ENCODE data around the gene TCEAL3. TPM values are rescaled to one million over a fixed set of nuclear protein-coding genes. Genes with fewer than 3 reads are reported as not detected.
"Not testable (repeated sequence)": the region's sequence is repeated elsewhere in the genome, so short reads cannot be mapped to it uniquely, and the experiment has no call there.

The TCEAL3 gene
- total RNA-seq, 1 experiment from 2014 or later: 2.6 TPM

DNA sequence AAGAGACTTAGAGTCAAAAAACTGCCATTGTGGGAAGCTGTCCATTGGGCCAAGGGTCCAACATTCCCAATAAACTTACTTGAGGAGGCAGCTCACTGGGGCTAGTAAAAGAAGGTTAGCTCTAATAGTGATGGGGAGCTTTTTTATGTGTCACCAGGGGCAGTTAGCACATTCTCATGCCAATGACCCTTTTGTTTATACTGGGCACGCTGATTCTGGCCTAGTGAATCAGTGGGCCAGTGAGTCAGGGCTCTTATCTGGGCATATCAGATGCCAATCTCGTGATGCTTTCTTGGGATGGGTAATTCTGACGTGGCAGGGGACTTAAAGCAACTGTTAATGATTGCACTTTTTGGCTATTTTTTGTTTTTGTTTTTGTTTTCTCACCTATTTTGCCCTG, 48.9 kb downstream of the TCEAL3 start:
- in situ Hi-C loops (cut with HindIII; ENCODE audit: low sequenced_read_pairs): no loop called here
- DNase-seq (ENCODE audit: low spot score): no peak

DNA sequence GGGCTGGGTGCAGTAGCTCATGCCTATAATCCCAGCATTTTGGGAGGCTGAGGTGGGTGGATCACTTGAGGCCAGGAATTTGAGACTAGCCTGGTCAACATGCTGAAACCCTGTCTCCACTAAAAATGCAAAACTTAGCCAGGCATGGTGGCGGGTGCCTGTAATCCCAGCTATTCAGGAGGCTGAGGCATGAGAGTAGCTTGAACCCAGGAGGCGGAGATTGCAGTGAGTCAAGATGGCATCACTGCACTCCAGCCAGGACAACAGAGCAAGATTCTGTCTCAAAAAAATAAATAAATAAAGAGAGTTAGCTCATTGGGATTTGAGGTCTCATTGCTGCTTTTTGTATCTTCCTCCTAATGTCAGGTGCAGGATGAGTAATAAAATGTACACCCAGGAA, 49.3 kb downstream of the TCEAL3 start:
- in situ Hi-C loops (cut with HindIII; ENCODE audit: low sequenced_read_pairs); DNase-seq (ENCODE audit: low spot score): not testable (repeated sequence)

DNA sequence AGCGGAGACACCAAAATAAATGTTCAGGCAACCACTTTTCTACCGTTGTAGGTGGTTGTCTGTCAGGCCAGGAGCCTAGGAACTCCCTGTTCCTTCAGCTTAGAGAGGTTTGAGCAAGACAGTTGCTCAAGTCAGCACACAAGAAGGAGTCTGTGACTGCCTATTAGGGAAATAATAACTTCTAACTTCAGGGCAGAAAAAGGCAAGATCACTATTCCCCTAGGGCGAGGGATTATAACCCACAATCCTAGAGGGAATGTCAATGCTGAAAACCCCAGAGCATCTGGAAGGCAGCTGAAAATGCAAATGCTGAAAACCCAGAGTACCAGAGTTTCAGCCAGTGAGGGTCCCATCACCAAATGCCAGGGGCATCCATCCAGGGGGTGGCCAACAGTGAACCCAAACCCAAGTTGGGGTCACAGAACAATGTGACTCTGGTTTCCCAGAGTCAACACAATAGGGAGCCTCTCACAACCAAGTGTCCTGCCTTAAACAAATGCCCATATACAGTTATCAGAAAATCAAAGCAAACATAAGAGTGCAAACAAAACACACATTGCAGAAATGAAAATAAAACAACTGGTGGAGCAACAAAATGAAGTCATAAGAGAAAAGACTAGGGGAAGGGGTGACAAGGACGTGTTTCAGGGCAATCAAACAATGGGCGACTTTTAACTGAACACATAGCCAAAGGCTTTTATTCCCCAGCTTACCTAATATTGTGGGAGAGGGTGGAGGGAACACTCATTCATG, 51.1 kb downstream of the TCEAL3 start:
- in situ Hi-C loops (cut with HindIII; ENCODE audit: low sequenced_read_pairs): no loop called here

DNA sequence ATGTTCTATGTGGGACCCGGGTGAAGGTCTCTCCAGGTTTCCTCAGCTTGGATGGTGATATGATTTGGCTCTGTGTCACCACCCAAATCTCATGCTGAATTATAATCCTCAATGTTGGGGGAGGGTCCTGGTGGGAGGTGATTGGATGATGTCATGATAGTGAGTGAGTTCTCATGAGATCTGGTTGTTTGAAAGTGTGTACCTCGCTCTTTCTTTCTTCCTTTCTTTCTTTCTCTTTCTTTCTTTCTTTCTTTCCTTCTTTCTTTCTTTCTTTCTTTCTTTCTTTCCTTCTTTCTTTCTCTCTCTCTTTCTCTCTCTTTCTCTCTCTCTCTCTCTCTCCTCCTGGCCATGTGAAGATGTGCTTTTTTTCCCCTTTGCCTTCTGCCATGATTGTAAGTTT, 51.7 kb downstream of the TCEAL3 start:
- DNase-seq (ENCODE audit: low spot score); in situ Hi-C loops (cut with HindIII; ENCODE audit: low sequenced_read_pairs): not testable (repeated sequence)

More for the DNA sequence above, 51.1 kb downstream of the TCEAL3 start:
- no peak for DNase-seq (ENCODE audit: low spot score)

Other genes starting within 250 kb of the TCEAL3 start
- gene BEX3, start 231.4 kb upstream of the TCEAL3 start, total RNA-seq (2014; rRNA removed; shearing (Covaris generic)): 464 and 525 TPM in 2 replicates
- gene RAB40A, start 88.5 kb upstream of the TCEAL3 start, total RNA-seq (2014; rRNA removed; shearing (Covaris generic)): not detected in 2 replicates
- gene TCEAL4, start 22.4 kb upstream of the TCEAL3 start, total RNA-seq (2014; rRNA removed; shearing (Covaris generic)): 31.7 and 45.2 TPM in 2 replicates
- 9.8 and 27.0 TPM in 2 replicates for gene TCEAL1, start 21.0 kb downstream of the TCEAL3 start, total RNA-seq (2014; rRNA removed; shearing (Covaris generic))
- 666 and 732 TPM in 2 replicates for gene MORF4L2, start 78.7 kb downstream of the TCEAL3 start, total RNA-seq (2014; rRNA removed; shearing (Covaris generic))
- gene TMEM31, start 102.9 kb downstream of the TCEAL3 start, total RNA-seq (2014; rRNA removed; shearing (Covaris generic)): not detected in 2 replicates
- gene PLP1, start 168.9 kb downstream of the TCEAL3 start, total RNA-seq (2014; rRNA removed; shearing (Covaris generic)): not detected in 2 replicates
- gene RAB9B, start 224.3 kb downstream of the TCEAL3 start, total RNA-seq (2014; rRNA removed; shearing (Covaris generic)): not detected in 2 replicates

Measured in G401 (cell line).